GM19467 (cell line): ENCODE results near the gene MLKL.
"Not testable (repeated sequence)": the region's sequence is repeated elsewhere in the genome, so short reads cannot be mapped to it uniquely, and the experiment has no call there.

Experiments used
- ATAC-seq: cut with Tn5 transposase; IDR thresholded peaks from one replicate; pipeline ENCODE4 v1.9.1; 2021; ENCODE audit warnings: mild to moderate bottlenecking, moderate library complexity; ENCODE audit not compliant: unreplicated experiment

The MLKL gene

GRCh38 chr16:74732707-74733350 is 32.2 kb upstream of the MLKL start:
- no peak for ATAC-seq

DNA sequence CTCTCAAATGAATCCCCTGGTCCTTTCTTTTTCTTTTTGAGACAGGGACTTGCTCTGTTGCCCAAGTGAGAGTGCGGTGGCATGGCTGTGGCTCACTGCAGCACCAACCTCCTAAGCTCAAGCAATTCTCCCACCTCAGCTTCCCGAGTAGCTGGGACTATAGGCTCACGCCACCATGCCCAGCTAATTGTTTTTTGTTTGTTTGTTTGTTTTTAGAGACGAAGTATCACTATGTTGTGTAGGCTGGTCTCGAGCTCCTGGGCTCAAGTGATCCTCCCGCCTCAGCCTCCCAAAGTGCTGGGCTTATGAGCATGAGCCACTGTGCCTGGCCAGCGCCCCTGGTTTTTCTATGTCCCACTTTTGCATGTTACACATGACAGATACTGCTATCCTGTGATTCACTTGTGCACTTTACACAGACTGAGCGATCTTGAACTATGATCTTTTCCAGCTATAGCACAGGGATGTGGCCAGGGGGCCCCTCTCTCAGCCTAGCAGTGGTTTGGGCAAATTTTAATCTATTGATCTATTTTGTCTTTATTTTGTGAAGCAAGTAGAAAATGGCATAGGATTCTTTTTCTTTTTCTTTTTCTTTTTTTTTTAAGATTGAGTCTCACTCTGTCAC is 31.3 kb upstream of the MLKL start:
- no peak for ATAC-seq

GRCh38 chr16:74729783-74730683 is 29.4 kb upstream of the MLKL start:
- no peak for ATAC-seq

DNA sequence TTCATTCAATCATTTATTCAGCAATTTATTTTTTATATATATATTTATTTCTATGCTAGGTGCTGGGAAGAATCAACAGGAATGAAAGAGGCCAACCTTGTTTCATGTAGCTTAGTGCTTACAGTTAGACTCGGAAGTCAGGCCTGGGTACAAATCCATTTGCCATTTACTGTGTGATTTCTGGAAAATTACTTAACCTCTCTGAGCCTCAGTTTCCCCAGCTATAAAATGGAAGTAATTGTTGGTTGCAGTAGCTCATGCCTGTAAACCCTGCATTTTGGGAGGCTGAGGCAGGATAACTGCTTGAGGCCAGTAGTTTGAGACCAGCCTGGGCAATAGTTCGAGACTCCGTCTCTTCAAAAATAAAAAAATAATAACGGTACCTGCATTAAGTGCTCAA is 27.2 kb upstream of the MLKL start:
- no peak for ATAC-seq

DNA sequence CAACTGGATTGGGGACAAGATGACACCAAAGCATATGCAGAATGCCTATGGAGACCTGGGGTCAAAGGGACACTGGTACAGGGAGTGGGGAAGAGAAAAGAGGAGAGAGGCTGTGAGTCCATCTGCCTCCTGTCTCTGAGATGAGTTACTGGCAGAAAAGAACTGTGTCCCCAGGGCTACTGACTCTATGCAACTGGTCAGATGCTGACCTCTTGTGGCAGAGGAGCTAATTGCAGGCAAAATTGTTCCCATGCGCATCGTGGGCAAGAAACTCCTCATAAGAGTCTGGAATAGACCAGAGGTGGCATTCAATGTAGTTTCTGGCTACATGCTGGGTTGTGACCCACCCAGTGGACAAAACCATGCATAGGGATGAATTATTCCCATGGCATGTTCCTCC is 26.1 kb upstream of the MLKL start:
- no peak for ATAC-seq

GRCh38 chr16:74725651-74726455 is 25.2 kb upstream of the MLKL start:
- no peak for ATAC-seq

DNA sequence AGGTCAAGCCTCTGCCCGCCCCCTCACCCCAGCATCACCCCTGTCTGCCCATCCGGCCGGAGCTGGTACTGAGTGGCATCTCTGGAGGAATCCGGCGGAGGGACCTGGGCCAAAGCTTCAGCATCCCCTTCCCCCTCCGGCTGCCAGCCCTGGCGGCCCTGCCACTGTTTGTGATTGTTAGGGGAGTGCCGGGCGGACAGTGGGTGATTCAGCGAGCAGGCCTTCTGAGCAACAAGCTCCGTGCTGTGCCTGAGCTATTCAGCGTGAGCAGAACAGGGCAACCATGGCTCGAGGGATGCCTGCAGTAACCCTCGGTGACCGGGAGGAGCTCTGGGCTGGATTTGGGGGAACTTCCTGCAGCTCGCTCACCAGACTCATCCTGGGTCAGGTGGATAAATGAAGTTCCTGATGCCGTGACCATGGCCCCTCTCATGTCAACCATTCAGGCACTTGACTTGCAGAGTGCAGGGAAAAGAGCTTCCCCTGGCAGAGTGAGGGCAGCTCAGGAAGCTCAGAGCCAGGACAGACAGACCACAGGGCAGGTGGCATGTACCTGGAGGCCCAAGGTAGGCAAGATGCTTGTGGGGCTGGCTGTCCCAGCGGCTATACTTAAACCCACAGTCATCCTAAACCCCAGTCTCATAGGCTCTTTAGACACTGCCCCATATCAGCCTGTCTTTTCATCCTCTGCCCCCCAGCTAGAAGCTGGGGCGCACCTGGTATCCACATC is 24.3 kb upstream of the MLKL start:
- ATAC-seq = no peak

GRCh38 chr16:74723256-74723655 is 22.6 kb upstream of the MLKL start:
- no peak for ATAC-seq

DNA sequence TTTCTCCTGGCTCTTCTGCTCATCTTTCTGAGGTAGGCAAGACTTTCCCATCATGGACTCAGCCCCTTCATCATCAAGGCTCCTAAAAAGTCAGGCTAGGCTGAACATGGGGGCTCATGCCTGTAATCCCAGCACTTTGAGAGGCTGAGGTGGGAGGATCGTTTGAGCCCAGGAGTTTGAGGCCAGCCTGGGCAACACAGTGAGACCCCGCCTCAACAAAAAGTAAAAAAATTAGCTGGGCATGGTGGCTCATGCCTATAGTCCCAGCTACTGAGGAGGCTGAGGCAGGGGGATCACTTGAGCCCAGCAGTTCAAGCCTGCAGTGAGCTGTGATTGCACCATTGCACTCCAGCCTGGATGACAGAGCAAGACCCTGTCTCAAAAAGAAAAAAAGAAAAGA is 21.5 kb upstream of the MLKL start:
- ATAC-seq = not testable (repeated sequence)

GRCh38 chr16:74721716-74722115 is 21.1 kb upstream of the MLKL start:
- ATAC-seq = no peak

GRCh38 chr16:74720579-74720978 is 19.9 kb upstream of the MLKL start:
- ATAC-seq = no peak

GRCh38 chr16:74718741-74719610 is 18.3 kb upstream of the MLKL start:
- no peak for ATAC-seq

GRCh38 chr16:74718140-74718539 is 17.5 kb upstream of the MLKL start:
- ATAC-seq = no peak

- no peak for ATAC-seq
Measured at GRCh38 chr16:74717367-74717766, 16.7 kb upstream of the MLKL start.

DNA sequence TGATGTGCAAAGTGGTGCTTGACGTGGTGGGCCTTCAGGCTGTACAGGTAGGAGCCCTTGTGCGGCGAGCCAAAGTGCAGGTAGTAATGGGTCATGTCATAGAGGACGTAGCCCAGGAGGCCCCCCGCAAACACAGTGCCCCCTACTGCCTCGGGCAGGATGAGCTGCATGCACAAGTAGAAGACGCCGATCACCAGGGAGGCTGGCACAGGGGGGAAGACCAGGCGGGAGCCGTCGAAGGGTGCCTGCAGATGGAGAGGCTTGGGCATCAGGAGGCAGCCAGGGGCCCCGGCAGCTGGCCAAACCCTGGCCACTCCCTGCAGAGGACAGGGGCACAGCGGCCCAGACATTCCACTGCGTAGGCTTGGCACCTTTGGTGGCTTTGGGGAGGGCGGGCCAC is 15.7 kb upstream of the MLKL start:
- ATAC-seq = no peak

GRCh38 chr16:74713876-74714275 is 13.2 kb upstream of the MLKL start:
- ATAC-seq = no peak

DNA sequence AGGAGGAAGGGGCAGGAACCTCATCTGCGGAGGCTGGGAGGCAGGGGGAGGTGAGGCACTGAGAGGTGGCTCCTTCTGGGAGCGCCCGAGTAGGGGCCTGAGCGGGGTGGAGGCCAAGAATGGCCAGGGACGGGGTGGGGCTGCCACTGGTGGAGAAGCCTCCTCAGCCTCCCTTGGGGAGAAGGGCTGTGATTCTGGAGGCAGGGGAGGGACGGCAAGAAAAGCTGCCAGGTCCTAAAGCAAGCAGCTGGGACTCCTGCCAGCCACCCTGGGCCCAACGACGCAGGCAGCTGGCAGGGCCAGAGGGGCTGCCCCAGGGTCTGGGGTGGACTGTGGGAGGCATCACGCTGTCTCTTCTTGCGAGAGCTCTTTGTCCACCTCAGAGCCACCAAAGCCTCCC is 12.7 kb upstream of the MLKL start:
- ATAC-seq = no peak

- no peak for ATAC-seq
Measured at GRCh38 chr16:74711938-74712337, 11.3 kb upstream of the MLKL start.

GRCh38 chr16:74710401-74710800 is 9.7 kb upstream of the MLKL start:
- ATAC-seq = no peak
